PC-9 (cell line): ENCODE data around the gene KIAA0753. TPM values are rescaled to one million over a fixed set of nuclear protein-coding genes. Genes with fewer than 3 reads are reported as not detected.

Experiments
- BruUV-seq: library from RNA; stranded (reverse); fragments of 400-500 nt; replicated peaks from 2 replicates; lab custom pipeline; 2021; lab: Mats Ljungman, UMichigan
- CTCF ChIA-PET: fragments of 300-600 bp; sonication (Branson Sonifier 250); formaldehyde crosslinking; loops from one replicate; lab custom pipeline; 2022; ENCODE audit warnings: antibody characterized with exemption; lab: Charles Lee
- POLR2A ChIA-PET: fragments of 300-600 bp; sonication (Branson Sonifier 250); formaldehyde crosslinking; loops from one replicate; lab custom pipeline; 2022; ENCODE audit warnings: antibody characterized with exemption; ENCODE audit not compliant: unreplicated experiment; lab: Charles Lee
- DNase-seq, 2 experiments: peaks; one replicate each; pipeline versions ENCODE4 v3.0.0 to v3.0.0-alpha.2; 2015 to 2022; ENCODE audit warnings: mixed read lengths in 1 of 2
- H2AFZ ChIP-seq: fragments of 200-600 bp; sonication (generic); 2 replicates; pipeline ENCODE4 v1.8.1; 2017; ENCODE audit warnings: antibody characterized with exemption
- H3F3A ChIP-seq: fragments of 200-600 bp; sonication (generic); 2 replicates; pipeline ENCODE4 v1.8.1; 2017; ENCODE audit warnings: antibody characterized with exemption, mild to moderate bottlenecking, low read depth; ENCODE audit not compliant: insufficient read depth
- H3K27ac ChIP-seq: fragments of 200-600 bp; sonication (generic); 2 replicates; pipeline ENCODE4 v1.6.1; 2016; ENCODE audit warnings: mixed run types
- H3K27me3 ChIP-seq: fragments of 200-600 bp; sonication (generic); 2 replicates; pipeline ENCODE4 v1.6.1; 2016; ENCODE audit warnings: low read depth, mixed run types; ENCODE audit not compliant: insufficient read depth
- H3K36me3 ChIP-seq: fragments of 200-600 bp; sonication (generic); 2 replicates; pipeline ENCODE4 v1.6.1; 2016; ENCODE audit warnings: low read depth, mixed run types
- H3K4me1 ChIP-seq: fragments of 200-600 bp; sonication (generic); replicated peaks from 2 replicates; pipeline ENCODE4 v1.6.1; 2016; ENCODE audit warnings: mixed run types; ENCODE audit not compliant: insufficient read depth
- H3K4me2 ChIP-seq: fragments of 200-600 bp; sonication (generic); 2 replicates; pipeline ENCODE4 v1.6.1; 2017; ENCODE audit warnings: mixed run types
- H3K4me3 ChIP-seq: fragments of 200-600 bp; sonication (generic); 2 replicates; pipeline ENCODE4 v1.6.1; 2016; ENCODE audit warnings: mixed run types
- H3K79me2 ChIP-seq: fragments of 200-600 bp; sonication (generic); 2 replicates; pipeline ENCODE4 v1.6.1; 2017; ENCODE audit warnings: low read depth, mixed run types
- H3K9me2 ChIP-seq: fragments of 200-600 bp; sonication (generic); 2 replicates; pipeline ENCODE4 v1.8.1; 2017; ENCODE audit warnings: mild to moderate bottlenecking; ENCODE audit not compliant: insufficient read depth
- H3K9me3 ChIP-seq: fragments of 200-600 bp; sonication (generic); 2 replicates; pipeline ENCODE4 v1.8.1; 2016; ENCODE audit warnings: low read depth; ENCODE audit not compliant: insufficient read depth
- H4K20me1 ChIP-seq: fragments of 200-600 bp; sonication (generic); 2 replicates; pipeline ENCODE4 v1.8.1; 2017; ENCODE audit not compliant: insufficient read depth
- CTCF ChIP-seq: fragments of 200-600 bp; sonication (generic); conservative IDR thresholded peaks from 2 replicates; pipeline ENCODE4 v1.6.1; 2017; ENCODE audit warnings: mixed run types, antibody characterized with exemption, mild to moderate bottlenecking, moderate library complexity
- EZH2 ChIP-seq: fragments of 200-600 bp; sonication (generic); IDR thresholded peaks from 2 replicates; pipeline ENCODE4 v1.8.0; 2017; ENCODE audit warnings: antibody characterized with exemption, low read depth
- intact Hi-C: fragments of 100-400 bp; cut with micrococcal nuclease; formaldehyde crosslinking; loops from one replicate; pipeline ENCODE4 v1.10.0; 2022; ENCODE audit not compliant: unreplicated experiment
- total RNA-seq: library from RNA; stranded (reverse); gene quantifications from 2 replicates; pipeline ENCODE4 v1.2.3, GENCODE V29; 2021

KIAA0753 gene
- total RNA-seq, 1 experiment from 2014 or later = 47.0 TPM

- Histone ChIP-seq H3K9me3 (no peaks in the 10 kb centered on the region), H3K79me2 (peaks cover 23% of the 10 kb centered on the region), H3K9me2 (no peaks in the 10 kb centered on the region), H3K4me3 (no peak overlapping the region), H3F3A (peaks cover 14% of the 10 kb centered on the region), H3K27me3 (no peaks in the 10 kb centered on the region), H3K27ac (no peak overlapping the region), H3K36me3 (no peaks in the 10 kb centered on the region), H3K4me1 (peaks cover 38% of the 10 kb centered on the region), H4K20me1 (peaks cover 6% of the 10 kb centered on the region), H3K4me2 (no peak overlapping the region), H2AFZ (no peak overlapping the region)
- intact Hi-C loops = no loop called here
- POLR2A ChIA-PET = no interaction called here
- DNase-seq = no peak
- TF ChIP-seq CTCF (no peak), EZH2 (no peak)
- no TSS peak for BruUV-seq
- CTCF ChIA-PET = no interaction called here
Measured at GRCh38 chr17:6654841-6655731, 14.6 kb upstream of the KIAA0753 start.

GRCh38 chr17:6651919-6652452 is 11.5 kb upstream of the KIAA0753 start:
- BruUV-seq = TSS peak; percentile 59
- no peaks in the 10 kb centered on the region for H3K9me3 ChIP-seq
- H2AFZ ChIP-seq = peak overlapping the region; percentile 82
- CTCF ChIA-PET = no interaction called here
- no peaks in the 10 kb centered on the region for H3K27me3 ChIP-seq
- peaks cover 17% of the 10 kb centered on the region for H3K36me3 ChIP-seq
- no peak for DNase-seq
- H3F3A ChIP-seq = peaks cover 17% of the 10 kb centered on the region
- peaks cover 29% of the 10 kb centered on the region for H4K20me1 ChIP-seq
- TF ChIP-seq CTCF = no peak
- TF ChIP-seq EZH2 = no peak
- H3K4me3 ChIP-seq = peak overlapping the region; percentile 78
- peak overlapping the region; percentile 90 for H3K4me2 ChIP-seq
- H3K9me2 ChIP-seq = no peaks in the 10 kb centered on the region
- peaks cover 37% of the 10 kb centered on the region for H3K4me1 ChIP-seq
- H3K27ac ChIP-seq = peak overlapping the region; percentile 54; the same call in 1 of the 2 replicates
- intact Hi-C loops = no loop called here
- POLR2A ChIA-PET = no interaction called here
- H3K79me2 ChIP-seq = peaks cover 54% of the 10 kb centered on the region

GRCh38 chr17:6651354-6651918 is 10.9 kb upstream of the KIAA0753 start, which contains the start of the genes C17orf100 and MED31:
Gene C17orf100, plus strand, starts transcription at chr17:6651762. Its CDS starts 152 bp downstream, at chr17:6651914.
Gene MED31, minus strand, starts transcription at chr17:6651605. Its CDS starts 77 bp downstream, at chr17:6651528.
- Histone ChIP-seq H3K27me3 (no peaks in the 10 kb centered on the region), H3K4me2 (peak within 1 kb of the TSS; percentile 90), H2AFZ (peak within 1 kb of the TSS; percentile 89), H4K20me1 (peaks cover 29% of the 10 kb centered on the region), H3F3A (peaks cover 17% of the 10 kb centered on the region), H3K27ac (peak within 1 kb of the TSS; percentile 72), H3K36me3 (peaks cover 17% of the 10 kb centered on the region), H3K4me3 (peak within 1 kb of the TSS; percentile 78), H3K9me3 (no peaks in the 10 kb centered on the region), H3K79me2 (peaks cover 58% of the 10 kb centered on the region), H3K9me2 (no peaks in the 10 kb centered on the region), H3K4me1 (peaks cover 37% of the 10 kb centered on the region)
- TF ChIP-seq EZH2 (no peak), CTCF (no peak)
- no TSS peak for BruUV-seq
- ChIA-PET POLR2A (interaction anchor here (0.7 to 0.8 kb wide), 2 partner anchors 25 to 80 kb away, joined by 3 to 8 read pairs; no protein-coding TSS in a partner anchor), CTCF (no interaction called here)
- peak; percentile 89 to 98 for DNase-seq
- intact Hi-C loops = no loop called here
